HepG2 (cell line): Measurements from ENCODE around the gene TGDS. TPM values are rescaled to one million over a fixed set of nuclear protein-coding genes. Genes with fewer than 3 reads are reported as not detected.
A peak's percentile ranks its signal among the peaks of the same experiment; 100 is the strongest.

Source experiments
- CREB1 ChIP-seq, 2 experiments: fragments of 450-650 bp in 1 of 2; IDR thresholded peaks; 2 replicates each; pipeline ENCODE4 v1.6.1; 2016 to 2017; ENCODE audit warnings: control low read depth in 1 of 2, mild to moderate bottlenecking in 1 of 2, missing compliant biosample characterization in 1 of 2, missing genetic modification characterization in 1 of 2
- DNMT3B ChIP-seq: conservative IDR thresholded peaks from 2 replicates; pipeline ENCODE4 v1.6.1; 2016; ENCODE audit warnings: missing biosample characterization, control low read depth
- EHMT2 ChIP-seq: fragments of 200-600 bp; sonication (generic); IDR thresholded peaks from 2 replicates; pipeline ENCODE4 v1.7.0; 2017; ENCODE audit warnings: antibody characterized with exemption, low read depth, low read length, borderline replicate concordance
- FOXA3 ChIP-seq: IDR thresholded peaks from 2 replicates; pipeline ENCODE4 v1.6.1; 2016; ENCODE audit warnings: missing genetic modification reagents, missing compliant biosample characterization
- IRF2 ChIP-seq: IDR thresholded peaks from 2 replicates; pipeline ENCODE4 v1.6.1; 2018; ENCODE audit warnings: missing genetic modification reagents, missing compliant biosample characterization
- JUND ChIP-seq: sonication (generic); formaldehyde crosslinking; IDR thresholded peaks from 2 replicates; pipeline ENCODE4 v1.8.0; 2022; ENCODE audit warnings: mild to moderate bottlenecking, missing genetic modification reagents
- KMT2B ChIP-seq: IDR thresholded peaks from 2 replicates; pipeline ENCODE4 v1.6.1; 2016; ENCODE audit warnings: missing genetic modification reagents, missing compliant biosample characterization
- MIER2 ChIP-seq: IDR thresholded peaks from 2 replicates; pipeline ENCODE4 v1.6.1; 2016; ENCODE audit warnings: missing biosample characterization, missing genetic modification reagents
- MIER3 ChIP-seq: IDR thresholded peaks from 2 replicates; pipeline ENCODE4 v1.6.1; 2016; ENCODE audit warnings: missing compliant biosample characterization, borderline replicate concordance
- NFATC3 ChIP-seq: sonication (generic); formaldehyde crosslinking; IDR thresholded peaks from 2 replicates; pipeline ENCODE4 v1.5.1; 2020; ENCODE audit warnings: mild to moderate bottlenecking, missing genetic modification reagents
- RCOR2 ChIP-seq: IDR thresholded peaks from 2 replicates; pipeline ENCODE4 v1.6.1; 2016; ENCODE audit warnings: missing biosample characterization, missing genetic modification reagents
- SOX13 ChIP-seq, 3 experiments: fragments of 450-650 bp in 1 of 3; sonication (generic) in 1 of 3; formaldehyde crosslinking in 1 of 3; IDR thresholded peaks in 2 of 3; conservative IDR thresholded peaks in 1 of 3; 2 replicates each; pipeline versions ENCODE4 v1.5.0 to v1.6.1; 2016 to 2020; ENCODE audit warnings: antibody characterized with exemption in 1 of 3, mild to moderate bottlenecking in 1 of 3, missing compliant biosample characterization in 1 of 3, missing genetic modification reagents in 1 of 3, moderate library complexity in 1 of 3
- SPEN ChIP-seq: sonication (generic); formaldehyde crosslinking; IDR thresholded peaks from 2 replicates; pipeline ENCODE4 v1.5.1; 2020; ENCODE audit warnings: low read depth, mild to moderate bottlenecking, missing genetic modification reagents
- SSRP1 ChIP-seq: IDR thresholded peaks from 2 replicates; pipeline ENCODE4 v1.6.1; 2016; ENCODE audit warnings: control low read depth
- TAF1 ChIP-seq: sonication (generic); formaldehyde crosslinking; IDR thresholded peaks from 2 replicates; pipeline ENCODE4 v1.4.0; 2020; ENCODE audit warnings: missing genetic modification reagents
- TEAD3 ChIP-seq: optimal IDR thresholded peaks from 2 replicates; pipeline ENCODE3; 2016; ENCODE audit warnings: borderline replicate concordance
- ZNF121 ChIP-seq: sonication (generic); formaldehyde crosslinking; IDR thresholded peaks from 2 replicates; pipeline ENCODE4 v1.5.0; 2020; ENCODE audit warnings: mild to moderate bottlenecking, missing genetic modification reagents
- ZNF333 ChIP-seq: sonication (generic); formaldehyde crosslinking; IDR thresholded peaks from 2 replicates; pipeline ENCODE4 v1.4.0; 2020; ENCODE audit warnings: mild to moderate bottlenecking, missing genetic modification reagents, borderline replicate concordance
- ZNF354B ChIP-seq: sonication (generic); formaldehyde crosslinking; IDR thresholded peaks from 2 replicates; pipeline ENCODE4 v1.8.0; 2022; ENCODE audit warnings: mild to moderate bottlenecking, missing genetic modification reagents
- ZNF556 ChIP-seq: sonication (generic); formaldehyde crosslinking; IDR thresholded peaks from 2 replicates; pipeline ENCODE4 v1.4.0; 2020; ENCODE audit warnings: mild to moderate bottlenecking, missing genetic modification reagents, borderline replicate concordance
- polyA plus RNA-seq, 8 experiments: library from polyadenylated mRNA; depleted of rRNA in 3 of 8; stranded (reverse) in 7 of 8; unstranded in 1 of 8; fragments of >200 nt; fragmentation: Illumina TruSeq in 4 of 8; extraction: Trizol in 4 of 8; gene quantifications; 2 replicates each; pipeline versions ENCODE4 v1.2.1 to v1.2.3, GENCODE V29; 2011 to 2016; ENCODE audit warnings: low read depth in 4 of 8, missing spikeins in 1 of 8, mixed read lengths in 1 of 8; ENCODE audit not compliant: insufficient read depth in 1 of 8
- total RNA-seq, 5 experiments: library from RNA; depleted of rRNA; stranded (reverse); fragments of >200 nt; fragmentation: Illumina TruSeq; extraction: Trizol; gene quantifications; 2 replicates each; pipeline ENCODE4 v1.2.3, GENCODE V29; 2016; ENCODE audit warnings: low read depth in 1 of 5
- TF ChIP-seq, protein P1 (sequence below): sonication (generic); formaldehyde crosslinking; IDR thresholded peaks from 2 replicates; pipeline ENCODE4 v1.4.0; 2020; ENCODE audit warnings: missing genetic modification reagents
- TF ChIP-seq, protein P2 (sequence below): sonication (generic); formaldehyde crosslinking; IDR thresholded peaks from 2 replicates; pipeline ENCODE4 v1.4.0; 2020; ENCODE audit warnings: missing genetic modification reagents
- TF ChIP-seq, protein P3 (sequence below): IDR thresholded peaks from 2 replicates; pipeline ENCODE4 v1.6.1; 2016; ENCODE audit warnings: low read depth, borderline replicate concordance
- TF ChIP-seq, protein P4 (sequence below): sonication (generic); formaldehyde crosslinking; IDR thresholded peaks from 2 replicates; pipeline ENCODE4 v1.4.0; 2020; ENCODE audit warnings: mild to moderate bottlenecking, low read depth, missing genetic modification reagents
- TF ChIP-seq, protein P5 (sequence below): sonication (generic); formaldehyde crosslinking; IDR thresholded peaks from 2 replicates; pipeline ENCODE4 v1.4.0; 2020; ENCODE audit warnings: missing genetic modification reagents

TGDS gene
- total and polyA plus RNA-seq, 2 of the 13 experiments (the other 11 are each of a cell fraction or from before 2014, with no cell fraction given): 15.5 to 17.9 TPM

DNA sequence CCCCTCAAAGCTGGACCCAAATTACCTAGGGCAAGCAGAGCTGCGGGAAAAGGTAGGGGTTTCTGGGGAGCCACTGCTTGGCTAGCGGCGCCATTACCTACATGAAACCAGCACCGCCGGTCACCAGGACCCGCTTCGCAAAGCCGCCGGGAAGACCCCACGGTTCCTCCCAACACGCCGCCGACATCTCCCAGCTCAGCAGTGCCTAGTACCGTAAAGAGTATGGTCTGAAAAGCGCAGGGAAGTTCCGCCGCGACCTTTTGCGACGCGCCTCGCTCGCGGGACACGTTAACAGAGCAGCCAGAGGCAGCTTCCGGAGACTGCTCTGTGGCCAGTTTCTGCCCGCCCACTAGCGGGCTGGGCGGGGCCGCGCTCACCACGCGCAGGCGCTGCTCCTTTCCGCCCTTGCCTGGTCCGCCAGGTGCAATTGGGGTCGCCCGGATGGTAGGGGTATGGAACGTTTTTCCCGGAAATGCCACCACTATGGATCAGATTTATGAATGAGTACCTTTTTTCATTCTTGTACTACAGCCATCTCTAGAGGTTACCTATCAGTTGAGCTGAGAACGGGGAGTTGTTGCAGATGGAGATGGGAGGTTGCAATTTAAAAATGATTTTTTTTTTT lies at the start of gene TGDS (continued):
- TF ChIP-seq ZNF556 (CRISPR knock-in tag): peak; percentile 74; the same call in 1 of the 2 replicates
- TF ChIP-seq, protein P1, sequence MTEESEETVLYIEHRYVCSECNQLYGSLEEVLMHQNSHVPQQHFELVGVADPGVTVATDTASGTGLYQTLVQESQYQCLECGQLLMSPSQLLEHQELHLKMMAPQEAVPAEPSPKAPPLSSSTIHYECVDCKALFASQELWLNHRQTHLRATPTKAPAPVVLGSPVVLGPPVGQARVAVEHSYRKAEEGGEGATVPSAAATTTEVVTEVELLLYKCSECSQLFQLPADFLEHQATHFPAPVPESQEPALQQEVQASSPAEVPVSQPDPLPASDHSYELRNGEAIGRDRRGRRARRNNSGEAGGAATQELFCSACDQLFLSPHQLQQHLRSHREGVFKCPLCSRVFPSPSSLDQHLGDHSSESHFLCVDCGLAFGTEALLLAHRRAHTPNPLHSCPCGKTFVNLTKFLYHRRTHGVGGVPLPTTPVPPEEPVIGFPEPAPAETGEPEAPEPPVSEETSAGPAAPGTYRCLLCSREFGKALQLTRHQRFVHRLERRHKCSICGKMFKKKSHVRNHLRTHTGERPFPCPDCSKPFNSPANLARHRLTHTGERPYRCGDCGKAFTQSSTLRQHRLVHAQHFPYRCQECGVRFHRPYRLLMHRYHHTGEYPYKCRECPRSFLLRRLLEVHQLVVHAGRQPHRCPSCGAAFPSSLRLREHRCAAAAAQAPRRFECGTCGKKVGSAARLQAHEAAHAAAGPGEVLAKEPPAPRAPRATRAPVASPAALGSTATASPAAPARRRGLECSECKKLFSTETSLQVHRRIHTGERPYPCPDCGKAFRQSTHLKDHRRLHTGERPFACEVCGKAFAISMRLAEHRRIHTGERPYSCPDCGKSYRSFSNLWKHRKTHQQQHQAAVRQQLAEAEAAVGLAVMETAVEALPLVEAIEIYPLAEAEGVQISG (CRISPR knock-in tag): peak; percentile 74; the same call in 1 of the 2 replicates
- TF ChIP-seq SSRP1 (CRISPR knock-in tag): no peak
- TF ChIP-seq NFATC3: 0 out of 2 replicates have a peak, but pooled peaks have one; percentile 16
- TF ChIP-seq, protein P2, sequence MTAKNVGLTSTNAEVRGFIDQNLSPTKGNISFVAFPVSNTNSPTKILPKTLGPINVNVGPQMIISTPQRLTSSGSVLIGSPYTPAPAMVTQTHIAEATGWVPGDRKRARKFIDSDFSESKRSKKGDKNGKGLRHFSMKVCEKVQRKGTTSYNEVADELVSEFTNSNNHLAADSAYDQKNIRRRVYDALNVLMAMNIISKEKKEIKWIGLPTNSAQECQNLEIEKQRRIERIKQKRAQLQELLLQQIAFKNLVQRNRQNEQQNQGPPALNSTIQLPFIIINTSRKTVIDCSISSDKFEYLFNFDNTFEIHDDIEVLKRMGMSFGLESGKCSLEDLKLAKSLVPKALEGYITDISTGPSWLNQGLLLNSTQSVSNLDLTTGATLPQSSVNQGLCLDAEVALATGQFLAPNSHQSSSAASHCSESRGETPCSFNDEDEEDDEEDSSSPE (CRISPR knock-in tag): peak; percentile 60
- peak; percentile 84; the same call in 1 of the 2 replicates for TF ChIP-seq KMT2B (CRISPR knock-in tag)
- peak; percentile 91 for TF ChIP-seq ZNF121 (CRISPR knock-in tag)
- TF ChIP-seq, protein P3, sequence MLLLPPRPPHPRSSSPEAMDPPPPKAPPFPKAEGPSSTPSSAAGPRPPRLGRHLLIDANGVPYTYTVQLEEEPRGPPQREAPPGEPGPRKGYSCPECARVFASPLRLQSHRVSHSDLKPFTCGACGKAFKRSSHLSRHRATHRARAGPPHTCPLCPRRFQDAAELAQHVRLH (CRISPR knock-in tag): peak; percentile 66; the same call in 1 of the 2 replicates
- TF ChIP-seq FOXA3: peak; percentile 61
- TF ChIP-seq TAF1 (CRISPR knock-in tag): peak; percentile 94
- TF ChIP-seq, protein P4, sequence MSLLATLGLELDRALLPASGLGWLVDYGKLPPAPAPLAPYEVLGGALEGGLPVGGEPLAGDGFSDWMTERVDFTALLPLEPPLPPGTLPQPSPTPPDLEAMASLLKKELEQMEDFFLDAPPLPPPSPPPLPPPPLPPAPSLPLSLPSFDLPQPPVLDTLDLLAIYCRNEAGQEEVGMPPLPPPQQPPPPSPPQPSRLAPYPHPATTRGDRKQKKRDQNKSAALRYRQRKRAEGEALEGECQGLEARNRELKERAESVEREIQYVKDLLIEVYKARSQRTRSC: 0 out of 2 replicates have a peak, but pooled peaks have one; percentile 37
- peak; percentile 80 for TF ChIP-seq TEAD3
- TF ChIP-seq SOX13 (IDR thresholded peaks at IDR 0.05): no peak
- peak in 1 of 2 experiments; percentile 59; a peak in 2 of 4 replicates for TF ChIP-seq SOX13 (CRISPR knock-in tag; conservative IDR thresholded peaks at IDR 0.05 in 1 of 2, IDR thresholded peaks at IDR 0.05 in 1 of 2)
- TF ChIP-seq IRF2 (CRISPR knock-in tag): peak; percentile 54; the same call in 1 of the 2 replicates
- TF ChIP-seq, protein P5, sequence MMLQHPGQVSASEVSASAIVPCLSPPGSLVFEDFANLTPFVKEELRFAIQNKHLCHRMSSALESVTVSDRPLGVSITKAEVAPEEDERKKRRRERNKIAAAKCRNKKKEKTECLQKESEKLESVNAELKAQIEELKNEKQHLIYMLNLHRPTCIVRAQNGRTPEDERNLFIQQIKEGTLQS (CRISPR knock-in tag): no peak
- TF ChIP-seq MIER3 (CRISPR knock-in tag): 0 out of 2 replicates have a peak, but pooled peaks have one; percentile 56
- no peak for TF ChIP-seq JUND
- peak; percentile 56; the same call in 1 of the 2 replicates for TF ChIP-seq SPEN (CRISPR knock-in tag)
- no peak for TF ChIP-seq EHMT2
- peak; percentile 75; the same call in 1 of the 2 replicates for TF ChIP-seq ZNF333 (CRISPR knock-in tag)
- no peak for TF ChIP-seq ZNF354B
- no peak for TF ChIP-seq CREB1 (IDR thresholded peaks at IDR 0.05)
- TF ChIP-seq CREB1 (CRISPR knock-in tag; IDR thresholded peaks at IDR 0.05): peak; percentile 35; the same call in 1 of the 2 replicates
- TF ChIP-seq MIER2 (CRISPR knock-in tag): 0 out of 2 replicates have a peak, but pooled peaks have one; percentile 50
- TF ChIP-seq RCOR2 (CRISPR knock-in tag): 0 out of 2 replicates have a peak, but pooled peaks have one; percentile 22
- 0 out of 2 replicates have a peak, but pooled peaks have one; percentile 44 for TF ChIP-seq DNMT3B
